Activated CD4-positive, alpha-beta T cell treated with anti-CD3 and anti-CD28 coated beads, Interleukin-2, Interleukin-4, amounts not matched to agents 100 ng/mL and 50 ng/mL, durations not matched to agents 16 hours and 8 hours (primary cell): Measurements from ENCODE around the gene ARNT2.

Experiments used
- DNase-seq: peaks from one replicate; pipeline ENCODE4 v3.0.0-alpha.2; 2020; ENCODE audit warnings: low spot score

The ARNT2 gene

DNA sequence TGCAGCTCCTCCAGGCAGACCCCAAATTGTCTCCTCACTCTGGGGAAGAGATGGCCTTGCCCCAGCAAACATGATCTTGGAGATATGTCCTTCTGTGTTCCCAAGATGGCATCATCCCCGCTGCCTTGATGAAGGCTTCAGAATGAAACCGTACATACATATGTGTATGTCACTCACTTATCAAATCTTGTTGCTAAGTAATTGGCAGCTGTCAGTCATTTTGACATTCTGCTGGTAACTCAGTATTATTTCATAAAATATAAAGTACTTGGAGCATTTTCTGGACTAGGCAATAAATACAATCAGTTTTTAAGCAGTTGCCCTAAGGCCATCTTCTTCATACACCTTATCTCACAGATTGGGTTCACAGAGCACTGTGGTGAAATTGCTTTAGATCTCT, 62.4 kb downstream of the ARNT2 start:
- no peak for DNase-seq

DNA sequence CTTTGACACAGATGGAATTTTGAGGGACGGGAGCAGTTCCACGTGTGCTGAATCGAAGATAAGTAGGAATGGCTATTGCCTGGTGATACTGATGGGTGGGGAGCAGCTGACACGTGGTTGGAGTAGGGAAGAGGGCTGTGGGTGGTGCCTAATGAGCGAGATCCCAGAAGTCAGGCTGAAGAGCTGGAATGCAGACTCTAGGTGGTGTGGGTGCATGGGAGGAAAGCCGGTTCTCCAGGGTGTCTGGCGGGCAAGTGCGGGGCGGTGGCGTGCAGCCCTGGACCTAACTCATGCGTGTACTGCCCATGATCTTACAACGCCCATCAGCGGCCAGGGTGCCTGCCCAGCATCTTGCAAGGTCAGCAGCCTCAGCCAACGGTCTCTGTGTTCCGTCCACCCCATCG, 63.1 kb downstream of the ARNT2 start:
- no peak for DNase-seq

DNA sequence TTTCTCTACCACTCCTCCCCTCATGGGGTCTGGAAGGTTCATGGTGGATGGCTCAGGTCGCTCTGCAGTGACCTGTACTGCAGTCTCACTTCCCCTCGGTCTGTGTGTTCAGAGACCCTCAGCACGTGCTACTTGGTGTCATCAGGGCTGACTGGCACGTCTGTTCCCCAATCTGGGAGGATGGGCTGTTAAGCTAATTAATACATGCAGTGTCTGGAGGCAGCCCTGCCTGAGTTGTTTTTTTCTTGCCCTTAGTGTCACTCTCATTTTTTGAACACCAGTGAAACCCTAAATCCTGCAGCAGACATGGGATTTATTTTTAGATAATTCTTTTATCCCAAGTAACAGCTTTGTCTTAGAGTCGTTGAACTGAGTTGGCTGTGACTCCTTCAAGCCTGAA, 64.6 kb downstream of the ARNT2 start:
- DNase-seq: no peak

DNA sequence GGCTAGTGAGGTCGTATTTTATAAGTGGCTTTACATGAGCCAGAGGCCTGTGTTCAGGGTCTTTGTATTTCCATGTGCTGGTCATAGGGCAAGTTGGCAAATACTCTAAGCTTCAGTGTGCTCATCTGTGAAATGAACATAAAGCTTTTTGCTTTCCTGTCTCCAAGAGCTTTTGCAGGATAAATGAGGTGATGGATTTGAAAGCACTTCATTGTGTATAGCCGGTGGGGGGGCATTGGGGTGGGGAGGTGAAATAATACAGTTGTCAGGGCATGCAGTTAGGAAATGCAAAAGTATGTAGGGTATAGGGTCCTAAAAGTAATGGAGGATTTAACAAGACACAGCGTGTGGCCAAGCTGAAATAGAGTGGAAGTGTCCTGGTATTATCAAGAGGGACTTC, 67.7 kb downstream of the ARNT2 start:
- DNase-seq: no peak

DNA sequence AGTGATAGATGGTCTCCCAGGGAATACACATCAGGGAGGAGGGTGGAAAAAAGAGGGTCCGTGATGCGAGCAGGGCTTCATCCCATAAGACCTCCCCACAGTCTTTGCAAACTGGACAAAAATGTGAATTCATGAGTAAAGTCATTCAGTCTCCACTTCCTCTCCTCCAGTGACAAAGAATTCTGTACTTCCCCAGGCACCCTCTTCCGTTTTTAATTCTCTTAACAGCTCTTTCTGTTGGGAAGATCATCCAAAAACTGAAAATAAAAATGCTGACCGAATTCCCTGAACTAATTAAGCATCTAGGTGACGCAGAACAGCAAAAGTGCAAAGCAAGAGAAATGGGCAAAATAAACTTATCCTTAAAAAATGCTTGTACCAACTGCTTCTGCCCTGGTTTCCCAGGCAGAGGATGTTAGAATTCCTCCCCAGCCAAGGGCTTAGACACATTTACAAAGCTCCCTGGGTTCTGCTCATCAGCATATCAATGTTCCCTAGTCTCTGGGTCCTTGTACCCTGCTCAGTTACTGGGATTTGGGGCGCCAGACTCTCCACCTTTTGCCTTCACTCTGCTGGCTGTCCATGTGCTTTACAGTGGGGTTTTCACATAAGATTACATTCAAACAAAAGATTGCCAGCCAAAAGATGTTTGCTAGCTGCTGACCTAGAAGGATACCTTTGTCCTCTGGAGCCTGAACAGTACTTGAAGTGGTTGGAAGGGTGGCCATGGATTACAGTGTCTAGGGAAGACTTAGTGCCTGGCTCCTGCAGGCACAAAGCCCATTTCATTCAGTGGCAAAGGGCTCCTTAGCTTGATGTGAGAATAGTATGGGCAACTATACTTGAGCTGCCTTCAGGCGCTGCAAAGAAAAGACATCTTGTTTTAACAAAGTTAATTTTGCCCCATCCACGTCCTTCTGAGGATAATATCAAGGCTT, 69.4 kb downstream of the ARNT2 start:
- no peak for DNase-seq

DNA sequence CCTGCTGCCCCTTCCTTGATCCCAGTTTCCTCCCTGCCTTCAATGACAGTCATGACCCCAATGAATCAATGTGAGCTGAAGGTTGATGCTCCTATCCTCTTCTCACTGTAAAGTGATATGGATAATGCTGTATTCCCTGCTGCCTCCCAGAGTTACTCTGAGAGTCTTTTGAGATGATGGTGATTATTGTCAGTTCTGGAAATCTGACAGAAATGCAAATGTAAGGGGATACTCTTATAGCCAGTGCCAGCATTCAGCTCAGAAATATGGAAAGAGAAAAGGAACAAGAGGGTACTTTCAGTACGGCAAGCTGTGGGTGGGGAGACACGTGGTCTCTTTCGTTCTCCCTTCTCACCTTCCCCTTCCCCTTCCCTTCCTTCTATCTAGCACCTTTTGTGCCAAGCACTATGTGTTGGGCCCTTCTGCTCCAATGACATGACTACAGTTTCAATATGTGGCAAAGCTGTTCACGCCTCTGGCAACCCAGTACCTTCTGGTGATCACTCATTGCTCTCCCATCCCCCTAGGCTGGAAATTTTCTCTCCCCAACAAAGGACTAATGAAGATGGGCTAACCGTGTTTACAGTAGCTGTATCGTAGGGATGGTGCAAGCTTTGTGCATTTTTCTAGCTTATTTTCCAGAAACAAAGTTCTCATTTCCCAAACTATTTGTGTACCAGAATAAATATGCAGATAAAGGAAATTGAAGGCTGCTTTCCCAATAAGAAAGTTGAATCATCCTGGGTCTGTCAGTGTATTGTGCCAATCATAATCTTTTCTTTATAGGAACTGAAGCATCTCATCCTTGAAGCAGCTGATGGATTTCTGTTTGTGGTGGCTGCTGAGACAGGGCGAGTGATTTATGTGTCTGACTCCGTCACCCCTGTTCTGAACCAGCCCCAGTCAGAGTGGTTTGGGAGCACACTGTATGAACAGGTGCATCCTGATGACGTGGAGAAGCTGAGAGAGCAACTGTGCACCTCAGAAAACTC, 70.3 kb downstream of the ARNT2 start:
- DNase-seq: no peak

DNA sequence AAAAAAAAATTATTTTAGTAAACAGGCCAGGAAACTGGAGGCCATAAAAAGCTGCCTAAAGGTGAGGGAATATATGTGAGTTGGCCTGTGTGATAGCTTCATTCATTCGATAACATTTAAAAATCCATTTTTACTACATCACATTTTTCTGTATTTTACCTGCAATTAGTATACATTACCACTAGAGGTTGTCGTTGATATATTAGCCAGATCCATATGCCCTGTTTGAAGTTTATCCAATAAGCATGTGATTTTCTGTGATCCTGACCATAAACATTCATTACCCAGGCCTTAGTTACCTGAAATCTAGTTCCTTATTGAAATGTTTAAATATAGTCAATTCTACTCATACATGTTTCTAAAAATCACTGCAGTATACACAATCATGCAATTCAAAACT, 71.4 kb downstream of the ARNT2 start:
- DNase-seq: no peak

DNA sequence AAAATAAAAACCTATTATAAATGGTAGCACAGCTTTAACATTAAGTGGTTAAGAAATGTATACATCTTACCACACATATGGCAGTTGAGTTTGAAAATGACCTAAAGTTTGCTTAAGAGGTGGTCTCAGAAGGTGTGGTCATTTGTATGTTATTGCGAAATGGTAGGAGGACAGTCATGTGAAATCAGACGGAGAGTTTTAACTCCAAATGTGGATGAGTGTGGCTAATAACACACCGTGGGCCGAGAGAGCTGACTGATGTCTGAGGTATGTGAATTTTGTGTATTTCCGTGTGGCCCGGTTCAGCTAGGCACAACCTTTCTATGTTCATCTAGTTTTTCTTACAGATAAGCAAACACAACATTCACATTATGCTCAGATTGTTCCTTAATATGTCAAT, 71.9 kb downstream of the ARNT2 start:
- DNase-seq: no peak

DNA sequence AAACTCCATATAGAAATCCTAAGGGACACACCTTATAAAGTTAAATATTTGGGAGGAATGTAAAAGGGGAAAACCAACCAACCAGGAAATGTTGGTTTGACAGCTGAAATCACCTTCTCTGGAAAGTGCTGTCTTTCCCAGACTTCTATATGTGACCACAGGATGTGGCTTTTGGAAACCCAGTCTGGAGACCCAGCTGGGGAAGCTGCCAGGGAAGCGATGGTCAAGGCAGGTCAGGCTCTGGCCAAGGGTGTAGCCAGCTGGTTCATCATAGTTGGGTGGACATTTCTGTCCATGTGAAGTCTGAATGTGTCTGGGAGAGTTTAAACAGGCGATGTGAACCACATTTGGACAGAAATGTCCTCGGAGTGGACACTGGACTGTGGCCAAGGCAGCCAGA, 73.9 kb downstream of the ARNT2 start:
- no peak for DNase-seq

DNA sequence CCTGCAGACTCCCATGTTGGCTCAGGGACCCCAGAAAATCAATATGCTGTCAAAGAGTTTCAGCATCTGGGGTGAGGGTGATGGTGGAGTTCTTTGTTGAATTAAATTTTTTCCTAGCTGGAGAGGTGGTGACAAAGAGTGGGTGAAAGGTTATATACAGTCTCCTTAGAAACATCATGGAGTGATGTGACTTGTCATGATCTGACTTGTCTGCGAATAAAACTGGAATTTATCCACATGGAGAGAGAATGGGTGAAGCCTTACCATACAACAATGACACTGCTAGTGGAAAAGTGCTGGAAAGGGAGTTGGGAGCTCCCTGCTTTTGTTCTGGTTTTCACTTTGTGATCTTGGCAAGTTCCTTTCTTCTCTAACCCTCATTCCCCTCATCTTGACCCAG, 75.0 kb downstream of the ARNT2 start:
- no peak for DNase-seq

DNA sequence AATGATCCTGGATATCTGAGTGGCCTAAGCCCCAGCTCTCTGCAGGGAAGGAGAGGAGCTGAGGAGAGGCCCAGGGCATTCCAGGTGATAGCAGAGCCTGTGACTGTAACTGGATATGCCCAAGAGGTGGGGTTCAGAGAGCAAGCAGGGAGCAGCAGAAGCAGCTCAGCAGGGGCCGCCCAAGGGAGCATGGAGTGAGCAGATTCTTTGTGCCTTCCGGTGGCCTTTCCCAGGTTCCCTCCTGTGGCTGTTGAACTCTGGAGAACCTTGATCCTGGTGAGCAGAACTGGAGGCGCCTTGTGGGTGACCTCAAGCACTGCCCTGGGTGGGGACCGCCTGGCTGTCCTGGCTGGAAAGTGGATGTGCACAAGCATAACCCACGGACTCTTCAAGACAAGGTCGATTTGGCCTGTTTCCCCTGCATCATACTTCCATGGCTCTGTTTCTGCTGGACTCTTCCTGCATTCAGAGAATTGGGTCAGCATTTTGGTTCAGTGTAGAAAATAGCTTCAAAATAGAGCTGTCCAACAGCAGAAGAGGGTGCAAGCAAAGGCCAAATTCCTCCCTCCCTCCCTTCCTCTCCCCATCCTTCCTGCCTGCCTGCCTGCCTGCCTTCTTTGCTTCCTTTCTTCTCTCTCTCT, 76.1 kb downstream of the ARNT2 start:
- no peak for DNase-seq

DNA sequence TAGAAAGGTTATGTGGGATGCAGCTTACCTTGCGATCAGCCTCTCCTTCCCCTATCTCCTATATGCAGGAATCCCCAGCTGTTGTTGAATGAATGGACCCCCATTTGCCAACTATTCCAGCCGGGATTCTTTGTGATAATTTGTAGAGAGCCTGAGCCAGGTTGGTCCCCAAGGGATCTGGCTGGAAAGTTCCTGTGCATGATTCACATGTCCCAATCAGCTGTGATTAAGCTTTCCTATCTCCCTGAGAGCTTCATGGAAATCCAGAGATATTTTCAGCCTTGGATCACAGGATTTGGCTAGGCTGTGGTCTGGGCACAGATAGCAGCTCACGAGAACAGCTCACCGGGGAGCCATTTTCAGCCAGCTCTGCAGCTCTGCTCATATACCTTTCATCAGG, 76.7 kb downstream of the ARNT2 start:
- DNase-seq: no peak

DNA sequence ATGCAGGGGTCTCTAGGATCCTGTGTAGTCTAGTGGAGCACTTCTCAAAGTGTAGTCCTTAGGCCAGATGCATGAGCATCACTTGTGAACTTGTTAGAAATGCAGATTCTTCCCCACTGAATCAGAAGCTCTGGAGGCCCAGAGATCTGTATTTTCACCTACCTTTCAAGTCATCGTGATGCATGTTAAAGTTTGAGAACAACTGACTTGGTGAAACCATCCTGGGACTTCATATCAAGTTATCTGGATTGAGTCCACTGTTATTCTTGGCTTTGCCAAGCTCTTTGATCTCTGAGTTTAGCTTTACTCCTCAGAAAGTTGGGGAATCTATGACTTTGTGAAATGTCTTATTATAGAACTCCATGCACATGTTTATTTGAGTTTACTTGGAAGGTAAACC, 78.5 kb downstream of the ARNT2 start:
- no peak for DNase-seq

DNA sequence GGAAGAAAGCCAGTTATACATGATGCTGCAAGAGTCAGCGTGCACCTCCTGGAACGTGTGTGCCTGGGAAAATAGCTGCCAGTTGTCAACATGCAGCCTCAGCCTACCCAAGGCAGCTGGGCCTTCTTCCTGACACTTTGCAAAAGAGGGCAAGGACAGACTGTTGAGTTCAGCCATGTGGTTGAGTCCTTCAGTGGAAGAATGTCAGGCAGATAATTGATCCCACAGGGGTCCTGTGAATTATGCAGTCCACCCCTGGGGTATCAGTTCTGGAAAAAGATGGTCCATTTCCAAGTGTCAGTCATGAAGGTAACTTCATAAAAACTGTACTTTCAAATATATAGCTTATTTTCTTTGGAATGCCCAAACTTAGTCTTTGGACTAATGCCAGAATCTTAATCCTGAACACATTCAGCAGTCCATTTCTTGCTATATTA, 79.6 kb downstream of the ARNT2 start:
- DNase-seq: no peak

DNA sequence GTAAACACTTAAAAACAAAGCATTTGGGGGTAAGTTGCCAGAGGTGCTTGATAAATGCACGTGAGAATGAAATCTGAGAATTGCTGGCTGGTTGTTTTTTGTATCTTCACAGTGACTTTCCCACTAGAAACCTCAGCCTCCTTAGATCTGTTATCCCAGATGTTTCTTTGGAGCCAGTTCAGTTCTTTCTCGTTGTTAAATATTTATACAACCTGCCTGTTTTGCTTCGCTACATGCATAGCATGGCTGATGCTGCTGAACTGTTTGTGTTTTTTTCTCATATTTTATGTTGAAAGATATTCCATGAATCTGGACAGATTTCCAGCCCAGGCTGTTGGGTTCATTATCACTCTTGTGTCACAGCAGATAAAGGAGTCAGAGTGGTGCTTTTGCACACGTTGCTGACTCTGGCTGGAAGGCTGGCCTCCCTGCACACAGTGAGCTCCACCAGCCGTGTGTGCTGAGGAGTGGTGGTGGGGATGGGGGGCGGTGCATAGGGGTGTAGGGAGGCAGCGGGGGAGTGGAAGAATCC, 80.2 kb downstream of the ARNT2 start:
- no peak for DNase-seq

DNA sequence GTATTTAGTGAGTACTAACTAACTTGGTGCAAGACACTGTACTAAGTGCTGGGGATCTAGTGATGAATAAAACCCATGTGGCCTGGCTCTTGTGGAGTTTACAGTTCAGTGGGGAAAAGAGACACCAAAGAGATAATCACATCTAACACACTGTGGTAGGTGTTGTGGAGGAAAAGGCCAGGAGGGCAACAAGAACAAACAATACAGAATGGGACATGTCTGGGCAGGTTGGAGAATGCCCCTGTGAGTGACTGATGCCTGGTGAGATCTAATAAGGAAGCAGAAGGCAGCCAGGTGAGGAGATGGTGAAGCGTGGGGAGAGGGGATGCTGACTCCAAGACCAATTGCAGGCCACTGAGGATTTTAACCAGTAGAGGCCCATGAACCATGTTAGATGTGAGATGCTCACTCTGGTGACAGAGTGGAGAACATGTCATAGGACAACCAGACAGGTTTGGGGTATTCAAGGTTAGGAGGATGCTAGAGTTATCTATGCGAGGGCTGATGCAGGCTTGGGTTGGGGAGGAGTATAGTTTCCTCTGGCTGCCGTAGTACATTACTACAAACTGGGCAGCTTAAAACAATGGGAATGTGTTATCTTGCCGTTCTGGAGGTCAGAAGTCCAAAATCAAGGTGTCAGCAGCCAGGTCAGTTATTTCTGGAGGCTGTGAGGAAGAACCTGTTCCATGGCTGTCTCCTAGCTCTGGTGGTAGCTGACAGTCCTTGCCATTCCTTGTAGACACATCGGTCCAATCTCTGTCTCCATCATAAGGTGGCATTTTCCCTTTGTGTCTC, 81.4 kb downstream of the ARNT2 start:
- no peak for DNase-seq

DNA sequence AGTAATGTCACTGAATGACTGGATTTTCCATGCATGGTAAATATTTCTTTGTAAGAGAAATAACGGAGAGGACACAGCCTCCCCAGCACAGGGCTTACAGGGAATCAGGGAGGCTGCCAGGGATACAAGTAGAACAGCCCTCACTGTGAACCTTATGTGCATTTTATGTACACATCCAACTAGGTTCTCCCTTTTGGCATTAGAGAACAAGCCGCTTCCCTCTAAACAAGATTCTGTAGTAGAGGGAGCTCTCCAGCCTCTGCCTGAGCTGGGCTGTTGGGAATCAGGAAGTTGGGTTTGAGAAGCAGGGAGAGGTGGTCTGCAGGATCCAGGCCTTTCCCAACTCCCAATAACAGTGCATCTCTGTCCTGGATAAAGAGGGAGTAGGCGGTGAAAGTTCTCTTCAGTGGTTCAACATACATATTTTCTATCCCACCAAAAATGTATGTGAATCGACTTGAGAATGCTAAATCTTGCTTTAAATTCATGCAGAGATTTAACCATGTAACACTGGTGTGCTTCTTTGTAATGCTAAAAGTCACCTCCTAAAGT, 83.7 kb downstream of the ARNT2 start:
- no peak for DNase-seq

DNA sequence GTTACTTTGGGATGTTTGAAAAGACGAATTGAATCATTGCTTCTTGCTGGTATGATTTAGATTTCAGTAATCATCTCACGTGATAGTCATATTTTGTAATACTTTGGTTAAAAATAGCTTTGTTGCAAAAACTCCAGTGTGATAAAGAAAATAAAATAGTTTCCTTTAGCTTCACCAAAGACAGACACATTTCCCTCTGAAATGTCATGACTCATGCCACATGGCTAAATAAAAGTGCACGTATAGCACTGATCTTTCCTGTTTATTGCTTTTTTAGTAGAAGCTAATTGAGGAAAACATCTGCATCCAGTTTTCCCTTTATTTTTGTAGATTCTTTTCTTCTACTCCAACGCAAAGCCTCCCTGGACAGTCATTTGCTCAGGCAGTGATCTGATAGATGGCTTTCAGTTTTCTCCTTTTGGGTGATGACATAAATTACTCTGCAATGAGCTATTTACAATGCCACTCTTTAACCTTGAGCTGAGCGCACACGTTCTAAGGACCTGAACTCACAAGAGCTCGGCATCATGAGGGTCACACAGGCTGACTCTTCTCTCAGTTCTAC, 84.9 kb downstream of the ARNT2 start:
- no peak for DNase-seq

DNA sequence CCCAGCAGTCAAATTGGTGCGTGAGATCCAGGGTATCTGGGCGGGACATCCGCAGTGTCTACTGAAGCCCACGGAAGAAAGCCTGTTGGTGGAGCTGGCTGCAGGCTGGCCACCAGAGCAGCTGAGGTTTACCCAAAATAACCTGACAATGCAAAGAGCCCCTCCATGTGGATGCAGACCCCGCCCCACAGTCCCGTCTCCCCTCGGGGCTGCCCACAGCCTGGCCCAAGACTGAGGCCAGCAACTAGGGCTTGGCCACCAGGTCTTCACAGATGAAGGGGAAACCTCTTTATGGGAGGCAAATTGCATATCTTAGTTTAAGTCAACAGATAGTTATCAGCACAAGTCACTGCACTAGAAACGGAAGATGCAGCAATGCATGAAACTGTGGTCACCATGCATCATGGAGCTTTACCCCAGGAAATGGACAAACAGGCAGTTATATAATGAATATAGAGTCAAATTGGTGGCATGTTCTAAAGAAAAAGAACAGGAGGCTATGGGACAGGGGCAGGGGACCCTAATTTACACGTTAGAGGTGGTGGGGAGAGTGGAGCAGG, 86.3 kb downstream of the ARNT2 start:
- no peak for DNase-seq

DNA sequence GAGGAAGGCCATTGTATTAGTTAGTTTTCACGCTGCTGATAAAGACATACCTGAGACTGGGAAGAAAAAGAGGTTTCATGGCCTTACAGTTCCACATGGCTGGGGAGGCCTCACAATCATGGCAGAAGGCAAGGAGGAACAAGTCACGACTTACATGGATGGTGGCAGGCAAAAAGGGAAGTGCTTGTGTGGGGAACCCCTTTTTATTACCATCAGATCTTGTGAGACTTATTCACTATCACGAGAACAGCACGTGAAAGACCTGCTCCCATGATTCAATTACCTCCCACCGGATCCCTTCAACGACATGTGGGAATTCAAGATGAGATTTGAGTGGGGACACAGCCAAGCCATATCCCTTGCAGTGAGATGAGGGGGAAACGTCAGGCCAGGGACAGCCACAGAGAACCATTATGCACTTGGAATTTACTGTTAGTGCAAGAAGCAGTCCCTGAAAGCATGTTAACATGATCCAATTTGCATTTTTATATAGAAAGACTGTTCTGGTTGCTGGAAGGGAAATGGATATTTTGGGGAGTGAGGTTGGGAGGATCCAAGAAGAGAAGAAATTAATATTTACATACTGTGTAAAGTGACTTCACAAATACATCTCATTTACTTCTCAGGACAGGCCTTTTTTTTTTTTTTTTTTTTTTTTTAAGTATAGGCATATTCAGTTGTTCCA, 87.1 kb downstream of the ARNT2 start:
- no peak for DNase-seq
